GM23338 (cell line): Measurements from ENCODE around the gene GARIN3.

Experiments
- CREB1 ChIP-seq: fragments of 250-450 bp; sonication (Bioruptor Pico); IDR thresholded peaks from 2 replicates; pipeline ENCODE4 v1.5.0; 2020; ENCODE audit warnings: low read depth, mild to moderate bottlenecking, moderate library complexity
- EZH2 ChIP-seq: fragments of 200-600 bp; sonication (generic); IDR thresholded peaks from one replicate; pipeline ENCODE4 v1.8.0; 2017; ENCODE audit warnings: antibody characterized with exemption, mild to moderate bottlenecking, low read depth; ENCODE audit not compliant: unreplicated experiment
- EZH2phosphoT487 ChIP-seq: fragments of 200-600 bp; sonication (generic); IDR thresholded peaks from one replicate; pipeline ENCODE4 v1.8.1; 2018; ENCODE audit warnings: antibody characterized with exemption; ENCODE audit not compliant: unreplicated experiment
- JUNB ChIP-seq: IDR thresholded peaks from one replicate; pipeline ENCODE4 v1.6.1; 2016; ENCODE audit warnings: antibody characterized with exemption; ENCODE audit not compliant: unreplicated experiment
- NANOG ChIP-seq: IDR thresholded peaks from 2 replicates; pipeline ENCODE4 v1.6.1; 2016; ENCODE audit warnings: antibody characterized with exemption, borderline replicate concordance
- POLR2AphosphoS5 ChIP-seq: IDR thresholded peaks from 2 replicates; pipeline ENCODE4 v1.6.1; 2016; ENCODE audit warnings: antibody characterized with exemption, low read depth
- STAT1 ChIP-seq: IDR thresholded peaks from one replicate; pipeline ENCODE4 v1.6.1; 2016; ENCODE audit warnings: antibody characterized with exemption; ENCODE audit not compliant: unreplicated experiment
- ZNF331 ChIP-seq: fragments of 250-450 bp; sonication (Bioruptor Pico); IDR thresholded peaks from 2 replicates; pipeline ENCODE4 v1.5.0; 2020; ENCODE audit warnings: low read depth, mild to moderate bottlenecking, moderate library complexity
- TF ChIP-seq, protein P1 (sequence below), 2 experiments: fragments of 200-600 bp in 1 of 2; sonication (generic) in 1 of 2; conservative IDR thresholded peaks; 2 replicates each; pipeline versions ENCODE4 v1.5.1 to v1.6.1; 2016 to 2017; ENCODE audit warnings: antibody characterized with exemption in 2 of 2, low read depth in 2 of 2, mild to moderate bottlenecking in 2 of 2, moderate library complexity in 1 of 2
- TF ChIP-seq, protein P2 (sequence below): IDR thresholded peaks from one replicate; pipeline ENCODE4 v1.6.1; 2018; ENCODE audit warnings: antibody characterized with exemption; ENCODE audit not compliant: unreplicated experiment
- TF ChIP-seq, protein P3 (sequence below): fragments of 250-450 bp; sonication (Bioruptor Pico); IDR thresholded peaks from 2 replicates; pipeline ENCODE4 v1.5.0; 2020; ENCODE audit warnings: mild to moderate bottlenecking, moderate library complexity
- TF ChIP-seq, protein P4 (sequence below): IDR thresholded peaks from 2 replicates; pipeline ENCODE4 v1.6.1; 2016; ENCODE audit warnings: antibody characterized with exemption

DNA sequence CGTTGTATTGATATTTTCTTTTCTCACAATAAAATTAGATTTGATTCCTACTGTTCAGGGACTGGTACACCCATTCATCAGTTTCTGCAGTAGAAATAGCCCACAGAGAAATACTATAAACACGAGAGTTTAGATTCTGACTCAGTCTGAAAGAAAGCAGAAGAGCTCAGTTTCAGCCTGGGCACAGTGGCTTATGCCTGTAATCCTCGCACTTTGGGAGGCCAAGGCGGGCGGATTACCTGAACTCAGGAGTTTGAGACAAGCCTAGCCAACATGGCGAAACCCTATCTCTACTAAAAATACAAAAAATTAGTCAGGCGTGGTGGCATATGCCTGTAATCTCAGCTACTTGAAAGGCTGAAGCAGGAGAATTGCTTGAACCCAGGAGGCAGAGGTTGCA lies 23.2 kb upstream of the GARIN3 start:
- TF ChIP-seq, protein P1, sequence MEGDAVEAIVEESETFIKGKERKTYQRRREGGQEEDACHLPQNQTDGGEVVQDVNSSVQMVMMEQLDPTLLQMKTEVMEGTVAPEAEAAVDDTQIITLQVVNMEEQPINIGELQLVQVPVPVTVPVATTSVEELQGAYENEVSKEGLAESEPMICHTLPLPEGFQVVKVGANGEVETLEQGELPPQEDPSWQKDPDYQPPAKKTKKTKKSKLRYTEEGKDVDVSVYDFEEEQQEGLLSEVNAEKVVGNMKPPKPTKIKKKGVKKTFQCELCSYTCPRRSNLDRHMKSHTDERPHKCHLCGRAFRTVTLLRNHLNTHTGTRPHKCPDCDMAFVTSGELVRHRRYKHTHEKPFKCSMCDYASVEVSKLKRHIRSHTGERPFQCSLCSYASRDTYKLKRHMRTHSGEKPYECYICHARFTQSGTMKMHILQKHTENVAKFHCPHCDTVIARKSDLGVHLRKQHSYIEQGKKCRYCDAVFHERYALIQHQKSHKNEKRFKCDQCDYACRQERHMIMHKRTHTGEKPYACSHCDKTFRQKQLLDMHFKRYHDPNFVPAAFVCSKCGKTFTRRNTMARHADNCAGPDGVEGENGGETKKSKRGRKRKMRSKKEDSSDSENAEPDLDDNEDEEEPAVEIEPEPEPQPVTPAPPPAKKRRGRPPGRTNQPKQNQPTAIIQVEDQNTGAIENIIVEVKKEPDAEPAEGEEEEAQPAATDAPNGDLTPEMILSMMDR (conservative IDR thresholded peaks at IDR 0.05; ENCODE audit: low read depth in 2 of 2), result no peak
- no peak for TF ChIP-seq POLR2AphosphoS5
- TF ChIP-seq JUNB, result no peak
- TF ChIP-seq CREB1 (CRISPR knock-in tag), result no peak
- TF ChIP-seq EZH2phosphoT487, result no peak
- TF ChIP-seq, protein P2, sequence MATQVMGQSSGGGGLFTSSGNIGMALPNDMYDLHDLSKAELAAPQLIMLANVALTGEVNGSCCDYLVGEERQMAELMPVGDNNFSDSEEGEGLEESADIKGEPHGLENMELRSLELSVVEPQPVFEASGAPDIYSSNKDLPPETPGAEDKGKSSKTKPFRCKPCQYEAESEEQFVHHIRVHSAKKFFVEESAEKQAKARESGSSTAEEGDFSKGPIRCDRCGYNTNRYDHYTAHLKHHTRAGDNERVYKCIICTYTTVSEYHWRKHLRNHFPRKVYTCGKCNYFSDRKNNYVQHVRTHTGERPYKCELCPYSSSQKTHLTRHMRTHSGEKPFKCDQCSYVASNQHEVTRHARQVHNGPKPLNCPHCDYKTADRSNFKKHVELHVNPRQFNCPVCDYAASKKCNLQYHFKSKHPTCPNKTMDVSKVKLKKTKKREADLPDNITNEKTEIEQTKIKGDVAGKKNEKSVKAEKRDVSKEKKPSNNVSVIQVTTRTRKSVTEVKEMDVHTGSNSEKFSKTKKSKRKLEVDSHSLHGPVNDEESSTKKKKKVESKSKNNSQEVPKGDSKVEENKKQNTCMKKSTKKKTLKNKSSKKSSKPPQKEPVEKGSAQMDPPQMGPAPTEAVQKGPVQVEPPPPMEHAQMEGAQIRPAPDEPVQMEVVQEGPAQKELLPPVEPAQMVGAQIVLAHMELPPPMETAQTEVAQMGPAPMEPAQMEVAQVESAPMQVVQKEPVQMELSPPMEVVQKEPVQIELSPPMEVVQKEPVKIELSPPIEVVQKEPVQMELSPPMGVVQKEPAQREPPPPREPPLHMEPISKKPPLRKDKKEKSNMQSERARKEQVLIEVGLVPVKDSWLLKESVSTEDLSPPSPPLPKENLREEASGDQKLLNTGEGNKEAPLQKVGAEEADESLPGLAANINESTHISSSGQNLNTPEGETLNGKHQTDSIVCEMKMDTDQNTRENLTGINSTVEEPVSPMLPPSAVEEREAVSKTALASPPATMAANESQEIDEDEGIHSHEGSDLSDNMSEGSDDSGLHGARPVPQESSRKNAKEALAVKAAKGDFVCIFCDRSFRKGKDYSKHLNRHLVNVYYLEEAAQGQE, result no peak
- TF ChIP-seq, protein P3, sequence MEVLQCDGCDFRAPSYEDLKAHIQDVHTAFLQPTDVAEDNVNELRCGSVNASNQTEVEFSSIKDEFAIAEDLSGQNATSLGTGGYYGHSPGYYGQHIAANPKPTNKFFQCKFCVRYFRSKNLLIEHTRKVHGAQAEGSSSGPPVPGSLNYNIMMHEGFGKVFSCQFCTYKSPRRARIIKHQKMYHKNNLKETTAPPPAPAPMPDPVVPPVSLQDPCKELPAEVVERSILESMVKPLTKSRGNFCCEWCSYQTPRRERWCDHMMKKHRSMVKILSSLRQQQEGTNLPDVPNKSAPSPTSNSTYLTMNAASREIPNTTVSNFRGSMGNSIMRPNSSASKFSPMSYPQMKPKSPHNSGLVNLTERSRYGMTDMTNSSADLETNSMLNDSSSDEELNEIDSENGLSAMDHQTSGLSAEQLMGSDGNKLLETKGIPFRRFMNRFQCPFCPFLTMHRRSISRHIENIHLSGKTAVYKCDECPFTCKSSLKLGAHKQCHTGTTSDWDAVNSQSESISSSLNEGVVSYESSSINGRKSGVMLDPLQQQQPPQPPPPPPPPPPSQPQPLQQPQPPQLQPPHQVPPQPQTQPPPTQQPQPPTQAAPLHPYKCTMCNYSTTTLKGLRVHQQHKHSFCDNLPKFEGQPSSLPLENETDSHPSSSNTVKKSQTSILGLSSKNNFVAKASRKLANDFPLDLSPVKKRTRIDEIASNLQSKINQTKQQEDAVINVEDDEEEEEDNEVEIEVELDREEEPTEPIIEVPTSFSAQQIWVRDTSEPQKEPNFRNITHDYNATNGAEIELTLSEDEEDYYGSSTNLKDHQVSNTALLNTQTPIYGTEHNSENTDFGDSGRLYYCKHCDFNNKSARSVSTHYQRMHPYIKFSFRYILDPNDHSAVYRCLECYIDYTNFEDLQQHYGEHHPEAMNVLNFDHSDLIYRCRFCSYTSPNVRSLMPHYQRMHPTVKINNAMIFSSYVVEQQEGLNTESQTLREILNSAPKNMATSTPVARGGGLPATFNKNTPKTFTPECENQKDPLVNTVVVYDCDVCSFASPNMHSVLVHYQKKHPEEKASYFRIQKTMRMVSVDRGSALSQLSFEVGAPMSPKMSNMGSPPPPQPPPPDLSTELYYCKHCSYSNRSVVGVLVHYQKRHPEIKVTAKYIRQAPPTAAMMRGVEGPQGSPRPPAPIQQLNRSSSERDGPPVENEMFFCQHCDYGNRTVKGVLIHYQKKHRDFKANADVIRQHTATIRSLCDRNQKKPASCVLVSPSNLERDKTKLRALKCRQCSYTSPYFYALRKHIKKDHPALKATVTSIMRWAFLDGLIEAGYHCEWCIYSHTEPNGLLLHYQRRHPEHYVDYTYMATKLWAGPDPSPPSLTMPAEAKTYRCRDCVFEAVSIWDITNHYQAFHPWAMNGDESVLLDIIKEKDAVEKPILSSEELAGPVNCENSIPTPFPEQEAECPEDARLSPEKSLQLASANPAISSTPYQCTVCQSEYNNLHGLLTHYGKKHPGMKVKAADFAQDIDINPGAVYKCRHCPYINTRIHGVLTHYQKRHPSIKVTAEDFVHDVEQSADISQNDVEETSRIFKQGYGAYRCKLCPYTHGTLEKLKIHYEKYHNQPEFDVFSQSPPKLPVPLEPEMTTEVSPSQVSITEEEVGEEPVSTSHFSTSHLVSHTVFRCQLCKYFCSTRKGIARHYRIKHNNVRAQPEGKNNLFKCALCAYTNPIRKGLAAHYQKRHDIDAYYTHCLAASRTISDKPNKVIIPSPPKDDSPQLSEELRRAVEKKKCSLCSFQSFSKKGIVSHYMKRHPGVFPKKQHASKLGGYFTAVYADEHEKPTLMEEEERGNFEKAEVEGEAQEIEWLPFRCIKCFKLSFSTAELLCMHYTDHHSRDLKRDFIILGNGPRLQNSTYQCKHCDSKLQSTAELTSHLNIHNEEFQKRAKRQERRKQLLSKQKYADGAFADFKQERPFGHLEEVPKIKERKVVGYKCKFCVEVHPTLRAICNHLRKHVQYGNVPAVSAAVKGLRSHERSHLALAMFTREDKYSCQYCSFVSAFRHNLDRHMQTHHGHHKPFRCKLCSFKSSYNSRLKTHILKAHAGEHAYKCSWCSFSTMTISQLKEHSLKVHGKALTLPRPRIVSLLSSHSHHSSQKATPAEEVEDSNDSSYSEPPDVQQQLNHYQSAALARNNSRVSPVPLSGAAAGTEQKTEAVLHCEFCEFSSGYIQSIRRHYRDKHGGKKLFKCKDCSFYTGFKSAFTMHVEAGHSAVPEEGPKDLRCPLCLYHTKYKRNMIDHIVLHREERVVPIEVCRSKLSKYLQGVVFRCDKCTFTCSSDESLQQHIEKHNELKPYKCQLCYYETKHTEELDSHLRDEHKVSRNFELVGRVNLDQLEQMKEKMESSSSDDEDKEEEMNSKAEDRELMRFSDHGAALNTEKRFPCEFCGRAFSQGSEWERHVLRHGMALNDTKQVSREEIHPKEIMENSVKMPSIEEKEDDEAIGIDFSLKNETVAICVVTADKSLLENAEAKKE (CRISPR knock-in tag), result no peak
- TF ChIP-seq EZH2, result no peak
- no peak for TF ChIP-seq NANOG
- TF ChIP-seq STAT1, result no peak
- TF ChIP-seq, protein P4, sequence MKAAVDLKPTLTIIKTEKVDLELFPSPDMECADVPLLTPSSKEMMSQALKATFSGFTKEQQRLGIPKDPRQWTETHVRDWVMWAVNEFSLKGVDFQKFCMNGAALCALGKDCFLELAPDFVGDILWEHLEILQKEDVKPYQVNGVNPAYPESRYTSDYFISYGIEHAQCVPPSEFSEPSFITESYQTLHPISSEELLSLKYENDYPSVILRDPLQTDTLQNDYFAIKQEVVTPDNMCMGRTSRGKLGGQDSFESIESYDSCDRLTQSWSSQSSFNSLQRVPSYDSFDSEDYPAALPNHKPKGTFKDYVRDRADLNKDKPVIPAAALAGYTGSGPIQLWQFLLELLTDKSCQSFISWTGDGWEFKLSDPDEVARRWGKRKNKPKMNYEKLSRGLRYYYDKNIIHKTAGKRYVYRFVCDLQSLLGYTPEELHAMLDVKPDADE, result no peak
- TF ChIP-seq ZNF331 (CRISPR knock-in tag), result no peak
